Heart right ventricle (tissue), 16 donors: ENCODE data around the gene BIRC7. TPM values are rescaled to one million over a fixed set of nuclear protein-coding genes. Genes with fewer than 3 reads are reported as not detected.

Experiments used
- ATAC-seq, 8 donors: fragments of 200-7000 bp; cut with Tn5 transposase; one replicate each; pipeline ENCODE4 v1.9.1; 2020; ENCODE audit warnings: mild to moderate bottlenecking in 8 of 8, moderate library complexity in 8 of 8, moderate number of reproducible peaks in 1 of 8
- DNase-seq, 2 donors: peaks; one replicate each; pipeline ENCODE4 v3.0.0-alpha.2; 2020
- H3K27ac ChIP-seq, 10 donors: fragments of 200-600 bp; sonication (generic) in 2 of 10; one replicate each; pipeline versions ENCODE4 v1.5.0 to v1.8.0; 2020 to 2022; ENCODE audit warnings: mild to moderate bottlenecking in 3 of 10
- H3K27me3 ChIP-seq, 7 donors: fragments of 200-600 bp; one replicate each; pipeline ENCODE4 v1.8.0; 2021 to 2022; ENCODE audit warnings: mild to moderate bottlenecking in 2 of 7
- H3K36me3 ChIP-seq, 9 donors: fragments of 200-600 bp; sonication (generic) in 1 of 9; one replicate each; pipeline versions ENCODE4 v1.5.0 to v1.8.0; 2020 to 2022; ENCODE audit warnings: mild to moderate bottlenecking in 2 of 9
- H3K4me1 ChIP-seq, 9 donors: fragments of 200-600 bp; sonication (generic) in 1 of 9; one replicate each; pipeline versions ENCODE4 v1.5.0 to v1.8.0; 2020 to 2022; ENCODE audit warnings: mild to moderate bottlenecking in 4 of 9
- H3K4me3 ChIP-seq, 10 donors: fragments of 200-600 bp; sonication (generic) in 2 of 10; one replicate each; pipeline versions ENCODE4 v1.5.0 to v1.8.0; 2020 to 2022; ENCODE audit warnings: mild to moderate bottlenecking in 7 of 10, moderate library complexity in 2 of 10
- H3K9me3 ChIP-seq, 11 donors: fragments of 200-600 bp in 10 of 11; sonication (generic) in 2 of 11; one replicate each; pipeline versions ENCODE4 v1.5.0 to v1.8.0; 2013 to 2022; ENCODE audit warnings: mild to moderate bottlenecking in 2 of 11, control low read depth in 1 of 11, moderate library complexity in 1 of 11
- WGBS, 2 donors: extraction: QIAGEN DNeasy Blood & Tissue Kit; methylation state at CpG; one replicate each; pipeline ENCODE4 v1.1.7; 2013; ENCODE audit warnings: inconsistent platforms in 1 of 2; 5-methylcytosine and 5-hydroxymethylcytosine counted together
- intact Hi-C, 10 donors: fragments of 100-400 bp; cut with DNase I; formaldehyde crosslinking; loops; one replicate each; pipeline versions ENCODE4 v1.11.1 to v1.14.2; 2022
- polyA plus RNA-seq, 2 donors: library from polyadenylated mRNA; stranded (reverse); fragments of 200-250 nt; gene quantifications; one replicate each; pipeline ENCODE4 v1.2.3, GENCODE V29; 2013
- total RNA-seq, 10 donors: library from RNA; stranded (reverse); fragmentation: NEBNext Ultra II Directional in 3 of 10; extraction: Animal tissue kit (Norgen Biotek cat#: 25700) in 3 of 10; gene quantifications; one replicate each; pipeline versions ENCODE4 v1.2.1 to v1.2.4, GENCODE V29; 2021 to 2023
- TF ChIP-seq, protein P1 (sequence below), 9 donors: fragments of 200-600 bp; sonication (generic) in 2 of 9; IDR thresholded peaks; one replicate each; pipeline versions ENCODE4 v1.5.0 to v1.8.0; 2021 to 2022; ENCODE audit warnings: antibody characterized with exemption in 9 of 9, mild to moderate bottlenecking in 5 of 9, moderate library complexity in 1 of 9
- donor health status: Arrhythmogenic right ventricular cardiomyopathy.
- donor health status: ischemic (EF 13 %, LVEDD 7.1; RV severe dilation, severe dysfunction).
- donor health status: healthy with polysubstance abuse.
- donor health status: DM: no; HTN: yes; CAD: no.
- donor health status: DM: no; HTN: no; CAD: no.
- donor health status: ischemic (EF 25% LVEDD 6.9; RV normal size, moderate dysfunction).
- donor health status: ischemic (EF 25% LVEDD 5.7; RV mildly dilated, moderate dysfunction).
- donor health status: healthy.
- donor health status: DM: yes; HTN: yes; CAD: no.
- donor health status: Ischemic cardiomyopathy.
- donor health status: ischemic (EF 35%, LVEDD 5.7; RV mildly dilated, moderate dysfunction).
- donor health status: nonischemic (EF 11% LVEDD 7.7; RV severe dilation, severe dysfunction).
- donor health status: DM: yes; HTN: yes; CAD: no.
- donor health status: PGD.
- donor health status: ischemic (EF 29% LVEDD 5.4; RV normal size, mild dysfunction).
- donor health status: nonischemic (EF 23%, LVEDD 6.1; RV moderate dilation, normal function).

BIRC7 gene
- total and polyA plus RNA-seq, 12 donors: 0.21 to 2.1 (median 0.37) TPM; not detected in 7

DNA sequence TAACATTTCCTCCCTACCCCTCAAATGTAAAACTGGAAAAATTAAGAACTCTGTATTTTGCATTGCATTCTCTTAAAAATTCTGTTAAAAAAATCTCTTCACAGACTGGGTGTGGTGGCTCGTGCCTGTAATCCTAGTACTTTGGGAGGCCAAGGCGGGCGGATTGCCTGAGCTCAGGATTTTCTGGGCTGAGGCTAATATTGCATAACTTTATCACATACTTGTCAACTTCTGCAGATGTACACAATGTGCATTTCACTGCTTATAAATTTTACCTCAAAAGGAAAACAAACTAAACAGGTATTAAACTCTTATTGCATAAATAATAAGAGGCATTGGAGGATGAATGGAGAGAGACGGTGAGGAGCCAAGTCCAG lies 40.9 kb upstream of the BIRC7 start:
- TF ChIP-seq, protein P1, sequence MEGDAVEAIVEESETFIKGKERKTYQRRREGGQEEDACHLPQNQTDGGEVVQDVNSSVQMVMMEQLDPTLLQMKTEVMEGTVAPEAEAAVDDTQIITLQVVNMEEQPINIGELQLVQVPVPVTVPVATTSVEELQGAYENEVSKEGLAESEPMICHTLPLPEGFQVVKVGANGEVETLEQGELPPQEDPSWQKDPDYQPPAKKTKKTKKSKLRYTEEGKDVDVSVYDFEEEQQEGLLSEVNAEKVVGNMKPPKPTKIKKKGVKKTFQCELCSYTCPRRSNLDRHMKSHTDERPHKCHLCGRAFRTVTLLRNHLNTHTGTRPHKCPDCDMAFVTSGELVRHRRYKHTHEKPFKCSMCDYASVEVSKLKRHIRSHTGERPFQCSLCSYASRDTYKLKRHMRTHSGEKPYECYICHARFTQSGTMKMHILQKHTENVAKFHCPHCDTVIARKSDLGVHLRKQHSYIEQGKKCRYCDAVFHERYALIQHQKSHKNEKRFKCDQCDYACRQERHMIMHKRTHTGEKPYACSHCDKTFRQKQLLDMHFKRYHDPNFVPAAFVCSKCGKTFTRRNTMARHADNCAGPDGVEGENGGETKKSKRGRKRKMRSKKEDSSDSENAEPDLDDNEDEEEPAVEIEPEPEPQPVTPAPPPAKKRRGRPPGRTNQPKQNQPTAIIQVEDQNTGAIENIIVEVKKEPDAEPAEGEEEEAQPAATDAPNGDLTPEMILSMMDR (IDR thresholded peaks at IDR 0.05): no peak
- H3K27ac ChIP-seq: no peak overlapping the region
- H3K27me3 ChIP-seq: no peaks in the 10 kb centered on the region
- H3K36me3 ChIP-seq: peaks cover 0 to 53% (median 12%) of the 10 kb centered on the region in 9 donors
- WGBS, 2 donors: 98 to 99% methylated on average over 4 of the region's 4 CpGs
- H3K4me1 ChIP-seq: peaks cover 0 to 26% (median 20%) of the 10 kb centered on the region in 9 donors
- no peaks in the 10 kb centered on the region for H3K9me3 ChIP-seq
- ATAC-seq (no peak), DNase-seq (no peak)
- intact Hi-C loops: no loop called here
- H3K4me3 ChIP-seq: no peak overlapping the region

DNA sequence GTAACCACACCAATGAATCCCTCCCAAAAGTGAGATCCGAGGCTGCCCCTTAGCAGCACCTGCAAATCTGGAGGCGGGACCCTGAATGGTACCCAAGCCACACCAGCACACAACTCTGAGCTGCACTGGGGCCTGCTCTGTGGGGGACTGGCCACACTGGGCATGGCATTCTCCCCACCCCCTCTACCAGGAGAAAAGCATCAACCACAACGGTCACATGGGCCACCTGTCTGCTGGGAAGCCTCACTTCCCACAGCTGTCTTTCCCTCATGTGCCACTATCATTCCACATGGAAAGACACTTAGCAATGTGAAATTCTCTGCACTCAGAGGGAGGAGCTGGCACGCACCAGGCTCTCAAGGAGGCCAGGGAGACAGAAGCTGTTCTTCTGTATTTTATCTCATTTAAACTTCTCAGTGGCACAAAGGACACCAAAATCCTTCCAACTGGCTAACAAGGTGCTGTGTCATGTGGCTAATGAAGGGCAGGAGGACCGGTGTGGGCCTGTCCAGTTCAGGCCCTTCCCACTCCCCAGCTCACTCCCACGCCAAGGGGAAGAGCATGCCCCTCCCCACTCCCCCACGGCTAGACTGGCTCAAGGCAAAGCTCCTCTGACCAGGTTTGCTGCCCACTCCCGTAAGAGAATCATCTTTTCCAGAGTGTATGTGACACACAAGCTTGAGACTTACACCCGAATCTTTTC lies 38.8 kb upstream of the BIRC7 start:
- peaks cover 0 to 33% (median 20%) of the 10 kb centered on the region in 9 donors for H3K4me1 ChIP-seq
- no peak overlapping the region for H3K27ac ChIP-seq
- intact Hi-C loops: no loop called here
- no peaks in the 10 kb centered on the region for H3K27me3 ChIP-seq
- TF ChIP-seq, protein P1 (IDR thresholded peaks at IDR 0.05): no peak
- 63 to 72% methylated on average over 9 of the region's 9 CpGs for WGBS, 2 donors
- no peak for DNase-seq
- peaks cover 0 to 75% (median 16%) of the 10 kb centered on the region in 9 donors for H3K36me3 ChIP-seq
- no peak overlapping the region for H3K4me3 ChIP-seq
- peak in 1 of 8 donors; percentile 53 for ATAC-seq
- H3K9me3 ChIP-seq: no peaks in the 10 kb centered on the region

DNA sequence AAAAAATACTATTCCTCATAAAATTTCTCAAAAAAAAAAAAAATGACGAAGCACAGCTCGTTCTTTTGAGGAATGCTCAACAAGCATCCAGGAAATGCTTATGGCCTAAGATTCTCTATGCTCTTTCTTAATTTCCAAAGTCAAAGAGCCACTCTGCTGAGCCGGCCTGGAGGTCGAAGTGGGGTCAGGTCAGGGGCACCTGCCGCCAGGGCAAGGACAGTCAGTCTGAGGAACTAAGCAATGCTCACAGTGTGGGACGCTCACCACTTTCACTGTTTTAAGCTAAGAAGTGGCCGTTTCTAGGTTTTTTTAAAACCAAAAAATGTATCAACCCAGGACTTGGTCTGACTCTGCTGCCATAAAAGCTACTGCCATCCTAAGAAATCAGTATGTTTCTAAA lies 37.1 kb upstream of the BIRC7 start:
- intact Hi-C loops: no loop called here
- peaks cover 3 to 91% (median 33%) of the 10 kb centered on the region in 9 donors for H3K36me3 ChIP-seq
- H3K4me3 ChIP-seq: no peak overlapping the region
- TF ChIP-seq, protein P1 (IDR thresholded peaks at IDR 0.05): no peak
- H3K27me3 ChIP-seq: no peaks in the 10 kb centered on the region
- ATAC-seq: no peak
- DNase-seq: no peak
- H3K27ac ChIP-seq: no peak overlapping the region
- WGBS, 2 donors: 74% methylated on average over 7 of the region's 7 CpGs
- peaks cover 0 to 33% (median 20%) of the 10 kb centered on the region in 9 donors for H3K4me1 ChIP-seq
- no peaks in the 10 kb centered on the region for H3K9me3 ChIP-seq

DNA sequence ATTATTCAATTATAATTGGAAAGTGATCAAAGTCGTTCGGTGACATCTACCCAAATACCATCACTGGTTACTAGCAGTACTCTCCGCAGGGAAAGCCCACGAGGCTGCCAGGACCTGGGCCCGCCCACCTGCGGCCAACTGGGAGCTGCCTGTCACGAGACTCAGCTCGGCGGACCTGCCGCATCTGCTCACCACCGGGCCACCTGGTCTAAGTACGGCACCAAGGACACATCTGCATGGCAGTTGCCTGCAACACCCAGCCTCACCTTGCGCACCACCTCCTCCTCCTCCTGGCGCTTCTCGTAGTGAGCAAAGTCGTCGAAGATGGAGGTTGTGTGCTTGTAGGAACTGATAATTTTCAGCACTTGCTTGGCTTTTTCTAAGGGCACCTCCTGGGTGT lies 33.7 kb upstream of the BIRC7 start:
- TF ChIP-seq, protein P1 (IDR thresholded peaks at IDR 0.05): no peak
- 87 to 90% methylated on average over 17 of the region's 17 CpGs for WGBS, 2 donors
- Histone ChIP-seq H3K4me1 (peaks cover 0 to 40% (median 21%) of the 10 kb centered on the region in 9 donors), H3K27me3 (no peaks in the 10 kb centered on the region), H3K9me3 (no peaks in the 10 kb centered on the region), H3K4me3 (no peak overlapping the region), H3K27ac (no peak overlapping the region), H3K36me3 (peaks cover 3 to 97% (median 44%) of the 10 kb centered on the region in 9 donors)
- DNase-seq (no peak), ATAC-seq (no peak)
- intact Hi-C loops: no loop called here
